SJSA1 (cell line): ENCODE measurements around the gene APBB1IP. TPM values are rescaled to one million over a fixed set of nuclear protein-coding genes. Genes with fewer than 3 reads are reported as not detected.

ENCODE experiments used
- DNase-seq, 2 experiments: peaks; one replicate each; pipeline ENCODE4 v3.0.0-alpha.2; 2015 to 2020; ENCODE audit warnings: low spot score in 2 of 2, low read depth in 1 of 2
- H3K27ac ChIP-seq: fragments of 250-450 bp; sonication (Bioruptor Pico); 2 replicates; pipeline ENCODE4 v1.5.1; 2020; ENCODE audit warnings: mild to moderate bottlenecking, moderate library complexity
- H3K27me3 ChIP-seq: fragments of 250-450 bp; sonication (Bioruptor Pico); replicated peaks from 2 replicates; pipeline ENCODE4 v1.5.1; 2020; ENCODE audit warnings: mild to moderate bottlenecking, moderate library complexity
- H3K36me3 ChIP-seq: fragments of 250-450 bp; sonication (Bioruptor Pico); 2 replicates; pipeline ENCODE4 v1.5.1; 2020; ENCODE audit warnings: mild to moderate bottlenecking
- H3K4me1 ChIP-seq: fragments of 250-450 bp; sonication (Bioruptor Pico); replicated peaks from 2 replicates; pipeline ENCODE4 v1.6.1; 2021; ENCODE audit warnings: mild to moderate bottlenecking
- H3K4me3 ChIP-seq: fragments of 250-450 bp; sonication (Bioruptor Pico); 2 replicates; pipeline ENCODE4 v1.5.1; 2020; ENCODE audit warnings: mild to moderate bottlenecking
- H3K9me3 ChIP-seq: fragments of 250-450 bp; sonication (Bioruptor Pico); replicated peaks from 2 replicates; pipeline ENCODE4 v1.5.1; 2020; ENCODE audit warnings: mild to moderate bottlenecking
- total RNA-seq: library from RNA; depleted of rRNA; stranded (reverse); fragments of >200 nt; shearing (Covaris generic); gene quantifications from 2 replicates; pipeline ENCODE4 v1.2.3, GENCODE V29; 2014

APBB1IP gene
- total RNA-seq, 1 experiment from 2014 or later: not detected

DNA sequence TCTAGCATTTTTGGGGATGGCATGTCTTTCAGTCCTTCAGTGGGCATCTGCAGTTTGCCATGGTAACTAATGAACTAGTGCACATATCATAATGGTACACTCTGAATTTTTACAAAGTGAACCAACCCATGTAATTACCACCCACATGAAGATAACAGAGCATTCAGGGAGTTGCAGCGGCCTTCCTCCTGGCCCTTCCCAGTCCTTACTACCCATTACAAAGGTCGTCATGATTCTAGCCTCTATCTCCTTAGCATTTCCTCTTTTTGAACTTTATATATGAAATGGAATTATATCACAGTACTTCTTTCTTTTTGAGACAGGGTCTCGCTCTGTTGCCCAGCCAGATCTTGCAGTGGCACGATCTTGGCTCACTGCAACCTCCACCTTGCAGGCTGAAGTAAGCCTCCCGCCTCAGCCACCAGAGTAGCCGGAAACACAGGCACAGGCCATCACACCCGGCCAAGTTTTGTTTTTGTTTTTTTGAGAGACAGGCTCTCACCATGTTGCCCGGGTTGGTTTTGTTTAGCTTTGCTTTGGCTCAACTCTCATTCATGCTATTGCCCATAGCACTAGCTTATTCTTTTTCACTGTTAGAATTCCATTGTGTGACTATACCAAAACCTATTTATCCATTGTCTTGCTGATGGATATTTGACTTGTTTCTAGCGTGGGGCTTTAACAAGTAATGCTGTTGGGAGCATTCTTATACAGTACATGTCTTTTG is 79.2 kb downstream of the APBB1IP start:
- Histone ChIP-seq H3K4me1 (no peaks in the 10 kb centered on the region), H3K4me3 (no peak overlapping the region), H3K36me3 (no peaks in the 10 kb centered on the region), H3K9me3 (0 out of 2 replicates have a peak, but pooled peaks cover 2% of the 10 kb centered on the region), H3K27ac (no peak overlapping the region), H3K27me3 (no peaks in the 10 kb centered on the region)
- no peak for DNase-seq

DNA sequence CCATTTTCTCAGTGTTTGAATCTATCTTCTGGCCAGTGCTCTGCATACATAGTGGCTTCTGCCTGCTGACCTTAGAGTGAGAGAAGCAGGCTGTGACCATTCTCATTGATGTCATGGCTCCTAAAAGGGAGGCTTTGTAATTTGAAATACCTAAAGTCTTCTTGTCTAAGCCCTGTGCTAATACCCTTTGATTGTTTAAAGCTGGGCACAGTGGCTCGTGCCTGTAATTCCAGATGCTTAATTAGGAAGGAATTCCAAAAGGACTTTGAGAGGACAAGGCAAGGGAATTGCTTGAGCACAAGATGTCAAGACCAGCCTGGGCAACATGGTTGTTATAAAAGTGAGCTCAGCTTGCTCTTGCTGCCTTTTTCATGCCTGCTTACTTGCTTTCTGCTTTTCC is 81.7 kb downstream of the APBB1IP start:
- H3K36me3 ChIP-seq: no peaks in the 10 kb centered on the region
- no peaks in the 10 kb centered on the region for H3K27me3 ChIP-seq
- no peaks in the 10 kb centered on the region for H3K4me1 ChIP-seq
- DNase-seq: no peak
- no peaks in the 10 kb centered on the region for H3K9me3 ChIP-seq
- no peak overlapping the region for H3K4me3 ChIP-seq
- H3K27ac ChIP-seq: no peak overlapping the region

GRCh38 chr10:26520575-26520974 is 82.4 kb downstream of the APBB1IP start:
- no peaks in the 10 kb centered on the region for H3K9me3 ChIP-seq
- H3K4me3 ChIP-seq: no peak overlapping the region
- H3K27me3 ChIP-seq: no peaks in the 10 kb centered on the region
- no peak for DNase-seq
- H3K36me3 ChIP-seq: no peaks in the 10 kb centered on the region
- H3K27ac ChIP-seq: no peak overlapping the region
- no peaks in the 10 kb centered on the region for H3K4me1 ChIP-seq

- no peak for DNase-seq
- H3K4me1 ChIP-seq: no peaks in the 10 kb centered on the region
- no peak overlapping the region for H3K4me3 ChIP-seq
- H3K36me3 ChIP-seq: no peaks in the 10 kb centered on the region
- no peaks in the 10 kb centered on the region for H3K9me3 ChIP-seq
- H3K27ac ChIP-seq: no peak overlapping the region
- H3K27me3 ChIP-seq: no peaks in the 10 kb centered on the region
These were observed 86.2 kb downstream of the APBB1IP start for GRCh38 chr10:26524161-26524896.

DNA sequence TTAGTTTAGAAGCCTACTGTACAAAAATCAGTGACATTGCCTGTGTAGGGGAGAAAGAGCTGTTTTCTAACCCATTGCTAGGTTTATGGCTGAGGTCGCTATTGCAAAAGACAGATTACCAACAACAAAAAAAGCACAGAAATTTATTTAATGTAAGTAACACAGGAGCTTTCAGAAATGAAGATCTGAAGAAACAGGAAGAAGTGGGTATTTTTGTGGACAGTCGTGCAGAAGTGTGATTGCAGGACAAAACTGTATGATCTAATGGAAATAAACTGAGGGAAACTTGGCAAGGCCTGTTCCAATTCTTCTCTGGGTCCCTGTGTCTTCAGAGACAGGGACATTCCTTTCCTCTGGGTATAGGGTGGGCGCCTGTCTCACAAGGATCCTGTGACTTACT is 87.4 kb downstream of the APBB1IP start:
- no peaks in the 10 kb centered on the region for H3K9me3 ChIP-seq
- no peaks in the 10 kb centered on the region for H3K27me3 ChIP-seq
- no peaks in the 10 kb centered on the region for H3K36me3 ChIP-seq
- DNase-seq: no peak
- H3K4me1 ChIP-seq: no peaks in the 10 kb centered on the region
- H3K4me3 ChIP-seq: no peak overlapping the region
- H3K27ac ChIP-seq: no peak overlapping the region

DNA sequence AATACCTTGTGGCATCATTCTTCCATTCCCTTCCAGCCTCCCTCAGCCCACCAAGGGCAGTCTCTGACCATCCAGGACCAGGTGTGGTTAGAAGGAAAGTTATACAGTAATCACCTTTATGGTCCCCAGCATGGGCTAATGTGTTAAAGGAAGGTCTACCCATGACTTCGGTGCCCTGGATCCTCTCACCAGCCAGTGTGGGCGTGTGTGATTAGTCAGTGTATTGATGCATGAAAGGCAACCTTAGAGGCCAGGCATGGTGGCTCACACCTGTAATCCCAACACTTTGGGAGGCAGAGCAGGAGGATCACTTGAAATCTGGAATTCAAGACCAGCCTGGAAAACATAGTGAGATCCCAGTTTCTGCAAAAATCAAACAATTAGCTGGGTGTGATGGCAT is 88.9 kb downstream of the APBB1IP start:
- Histone ChIP-seq H3K4me1 (no peaks in the 10 kb centered on the region), H3K36me3 (no peaks in the 10 kb centered on the region), H3K27me3 (no peaks in the 10 kb centered on the region), H3K4me3 (no peak overlapping the region), H3K27ac (no peak overlapping the region), H3K9me3 (no peaks in the 10 kb centered on the region)
- no peak for DNase-seq

DNA sequence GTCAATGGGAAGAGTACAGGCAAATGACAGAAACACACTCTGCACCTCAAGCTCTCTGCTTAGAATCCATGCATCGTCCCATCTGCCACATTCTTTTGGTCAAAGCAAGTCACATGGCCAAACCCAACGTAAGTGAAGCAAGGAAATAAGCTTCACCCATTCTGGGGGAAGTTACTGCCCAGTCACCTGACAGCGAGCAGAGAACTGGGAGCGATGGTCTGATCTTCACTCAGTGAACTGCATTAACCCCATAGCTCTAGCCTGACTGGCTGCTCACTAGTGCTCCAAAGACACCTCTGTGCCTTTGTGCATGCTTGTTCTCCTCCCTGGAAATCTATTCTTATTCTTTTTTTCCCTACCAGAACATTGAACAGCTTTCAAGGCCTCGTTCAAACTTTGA is 89.9 kb downstream of the APBB1IP start:
- Histone ChIP-seq H3K4me1 (no peaks in the 10 kb centered on the region), H3K27me3 (no peaks in the 10 kb centered on the region), H3K36me3 (no peaks in the 10 kb centered on the region), H3K27ac (no peak overlapping the region), H3K9me3 (no peaks in the 10 kb centered on the region), H3K4me3 (no peak overlapping the region)
- DNase-seq: no peak

- H3K4me3 ChIP-seq: no peak overlapping the region
- no peaks in the 10 kb centered on the region for H3K9me3 ChIP-seq
- no peaks in the 10 kb centered on the region for H3K27me3 ChIP-seq
- no peaks in the 10 kb centered on the region for H3K4me1 ChIP-seq
- no peaks in the 10 kb centered on the region for H3K36me3 ChIP-seq
- DNase-seq: no peak
- no peak overlapping the region for H3K27ac ChIP-seq
These were observed 90.7 kb downstream of the APBB1IP start for GRCh38 chr10:26528715-26529393.

DNA sequence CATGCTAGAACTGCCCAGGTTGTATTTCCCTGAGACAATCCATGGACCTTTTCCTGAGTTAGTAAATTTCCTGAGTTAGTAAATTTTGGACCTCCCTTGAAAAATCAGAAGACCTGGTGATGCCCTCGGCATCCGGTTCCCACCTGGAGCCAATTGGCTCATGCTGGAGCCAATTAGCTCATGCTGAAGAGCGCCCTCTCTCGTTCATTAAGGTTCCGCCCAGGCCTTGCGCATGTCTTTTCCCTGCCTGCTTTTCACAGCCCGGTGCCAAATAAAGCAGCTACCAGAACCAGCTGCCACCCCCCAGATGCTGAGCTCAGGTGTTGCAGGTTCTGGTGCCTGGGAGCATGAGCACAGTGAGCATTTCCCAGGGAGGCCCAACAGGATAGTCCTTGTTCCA is 96.2 kb downstream of the APBB1IP start:
- no peak overlapping the region for H3K27ac ChIP-seq
- no peak for DNase-seq
- no peaks in the 10 kb centered on the region for H3K9me3 ChIP-seq
- H3K27me3 ChIP-seq: no peaks in the 10 kb centered on the region
- no peaks in the 10 kb centered on the region for H3K36me3 ChIP-seq
- no peaks in the 10 kb centered on the region for H3K4me1 ChIP-seq
- H3K4me3 ChIP-seq: no peak overlapping the region

DNA sequence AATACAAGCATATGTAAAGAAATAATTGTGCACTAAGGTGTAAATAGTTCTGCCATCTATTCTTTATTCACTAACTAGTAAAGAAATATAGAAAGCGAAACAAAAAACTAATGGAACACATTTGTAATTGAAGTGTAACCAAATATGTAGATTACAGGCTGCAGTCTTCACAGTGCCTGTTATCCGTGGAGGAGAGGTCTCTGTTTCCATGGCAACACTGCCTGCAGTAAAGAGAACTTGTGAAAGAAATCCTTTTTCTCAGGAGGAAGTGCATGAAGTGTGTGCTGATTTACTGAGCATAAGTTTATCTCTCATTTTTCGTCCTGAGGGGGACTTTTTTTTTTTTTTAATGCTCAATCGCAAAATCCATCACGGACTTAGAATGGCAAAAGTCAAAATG is 102.5 kb downstream of the APBB1IP start:
- H3K4me3 ChIP-seq: no peak overlapping the region
- no peak for DNase-seq

DNA sequence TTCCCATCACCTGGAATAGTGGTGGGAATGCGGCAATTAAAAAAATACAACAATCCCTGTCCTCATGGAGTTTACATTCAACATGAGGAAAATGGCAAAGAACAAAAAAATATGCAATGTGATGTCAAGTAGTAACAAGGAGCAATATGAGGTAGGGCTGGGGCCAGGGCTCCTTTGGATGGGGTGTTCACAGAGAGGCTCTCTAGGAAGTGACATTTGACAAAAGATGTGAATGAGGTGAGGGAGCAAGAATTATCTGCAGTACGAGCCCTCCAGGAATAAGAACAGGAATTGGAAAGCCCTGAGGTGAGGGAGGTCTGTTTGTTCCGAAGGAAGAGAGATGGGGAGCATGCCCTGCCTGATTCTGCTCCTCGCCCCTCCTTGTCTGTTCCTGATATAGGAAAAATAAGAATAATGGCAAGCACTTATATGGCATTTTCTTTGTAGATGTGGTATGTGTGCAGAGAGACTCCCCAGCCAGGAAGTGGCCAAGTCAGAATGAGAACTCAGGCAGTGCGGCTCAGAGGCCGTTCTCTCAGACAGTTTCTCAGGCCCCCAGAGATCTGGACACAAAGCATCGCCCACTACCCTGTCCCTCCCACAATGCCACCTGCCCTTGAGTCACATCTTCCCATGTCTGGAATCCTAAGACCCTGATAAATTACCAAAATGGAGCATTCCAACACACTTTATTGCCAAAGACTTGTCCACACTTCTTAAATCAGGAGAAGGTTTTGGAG is 105.6 kb downstream of the APBB1IP start:
- Histone ChIP-seq H3K27ac (no peak overlapping the region), H3K36me3 (no peaks in the 10 kb centered on the region), H3K27me3 (no peaks in the 10 kb centered on the region), H3K4me3 (no peak overlapping the region), H3K4me1 (no peaks in the 10 kb centered on the region), H3K9me3 (no peaks in the 10 kb centered on the region)
- DNase-seq: no peak

More for the DNA sequence above, 102.5 kb downstream of the APBB1IP start:
- no peaks in the 10 kb centered on the region for H3K36me3 ChIP-seq
- no peaks in the 10 kb centered on the region for H3K27me3 ChIP-seq
- H3K27ac ChIP-seq: no peak overlapping the region
- no peaks in the 10 kb centered on the region for H3K9me3 ChIP-seq
- no peaks in the 10 kb centered on the region for H3K4me1 ChIP-seq

GRCh38 chr10:26544932-26545331 is 106.8 kb downstream of the APBB1IP start:
- Histone ChIP-seq H3K4me1 (no peaks in the 10 kb centered on the region), H3K9me3 (no peaks in the 10 kb centered on the region), H3K36me3 (no peaks in the 10 kb centered on the region), H3K4me3 (no peak overlapping the region), H3K27ac (no peak overlapping the region), H3K27me3 (no peaks in the 10 kb centered on the region)
- no peak for DNase-seq

- Histone ChIP-seq H3K4me1 (no peaks in the 10 kb centered on the region), H3K27ac (no peak overlapping the region), H3K27me3 (no peaks in the 10 kb centered on the region), H3K36me3 (no peaks in the 10 kb centered on the region), H3K4me3 (no peak overlapping the region), H3K9me3 (no peaks in the 10 kb centered on the region)
- DNase-seq: no peak
These were observed 112.8 kb downstream of the APBB1IP start for GRCh38 chr10:26550774-26551526.
